B cell (primary cell): Measurements from ENCODE around the gene BICDL2. TPM values are rescaled to one million over a fixed set of nuclear protein-coding genes. Genes with fewer than 3 reads are reported as not detected.

Experiments
- ATAC-seq: fragments of 200-7000 bp; cut with Tn5 transposase; one replicate; pipeline ENCODE4 v1.10.0; 2021; ENCODE audit warnings: low read depth, mild to moderate bottlenecking, moderate number of reproducible peaks, moderate library complexity
- CTCF ChIA-PET: fragments of 350-600 bp; sonication (Branson Sonifier 250); formaldehyde crosslinking; loops from one replicate; lab custom pipeline; 2021; ENCODE audit warnings: antibody characterized with exemption, inconsistent platforms; lab: Charles Lee
- POLR2A ChIA-PET: fragments of 350-600 bp; sonication (Branson Sonifier 250); formaldehyde crosslinking; loops from one replicate; lab custom pipeline; 2021; ENCODE audit warnings: antibody characterized with exemption; lab: Charles Lee
- DNase-seq: peaks from one replicate; pipeline ENCODE4 v3.0.0; 2013
- H2AFZ ChIP-seq: 2 replicates; pipeline ENCODE4 v1.6.1; 2012; ENCODE audit warnings: mild to moderate bottlenecking, low read depth, low read length; ENCODE audit not compliant: insufficient read depth, poor library complexity, severe bottlenecking
- H3K27ac ChIP-seq, 2 donors: 1 replicate in 1 of 2; 2 replicates in 1 of 2; pipeline ENCODE4 v1.5.1; 2012 to 2013; ENCODE audit warnings: low read length in 2 of 2, mild to moderate bottlenecking in 2 of 2, moderate library complexity in 1 of 2
- H3K27me3 ChIP-seq, 4 experiments: fragments of 200-600 bp in 1 of 4; sonication (generic) in 1 of 4; replicated peaks in 1 of 4; 1 replicate in 2 of 4; 2 replicates in 2 of 4; pipeline versions ENCODE4 v1.6.1 to v1.7.0; 2013 to 2016; ENCODE audit warnings: low read length in 3 of 4, mild to moderate bottlenecking in 2 of 4, mixed read lengths in 1 of 4, moderate library complexity in 1 of 4; ENCODE audit not compliant: insufficient read depth in 4 of 4, control insufficient read depth in 3 of 4; ENCODE audit errors: control extremely low read depth in 1 of 4
- H3K36me3 ChIP-seq, 2 experiments: replicated peaks in 1 of 2; 1 replicate in 1 of 2; 2 replicates in 1 of 2; pipeline versions ENCODE4 v1.6.1 to v1.7.1; 2013; ENCODE audit warnings: low read length in 1 of 2; ENCODE audit not compliant: insufficient read depth in 2 of 2, control insufficient read depth in 1 of 2; ENCODE audit errors: control extremely low read depth in 1 of 2, extremely low read depth in 1 of 2
- H3K4me1 ChIP-seq, 2 donors: fragments of 200-600 bp in 1 of 2; sonication (generic) in 1 of 2; 1 replicate in 1 of 2; 2 replicates in 1 of 2; pipeline versions ENCODE4 v1.5.1 to v1.6.1; 2013 to 2017; ENCODE audit warnings: low read length in 2 of 2; ENCODE audit not compliant: control insufficient read depth in 2 of 2, insufficient read depth in 2 of 2
- H3K4me2 ChIP-seq: replicated peaks from 2 replicates; pipeline ENCODE3; 2012; ENCODE audit warnings: mild to moderate bottlenecking, low read depth, low read length; ENCODE audit not compliant: poor library complexity, severe bottlenecking
- H3K4me3 ChIP-seq, 5 experiments: fragments of 200-600 bp in 1 of 5; sonication (generic) in 1 of 5; 1 replicate in 3 of 5; 2 replicates in 2 of 5; pipeline versions ENCODE4 v1.5.1 to v1.7.0; 2011 to 2016; ENCODE audit warnings: low read length in 4 of 5, mild to moderate bottlenecking in 4 of 5, low read depth in 2 of 5, control low read depth in 1 of 5, moderate library complexity in 1 of 5; ENCODE audit not compliant: insufficient read depth in 1 of 5; ENCODE audit errors: control extremely low read depth in 1 of 5, extremely low read depth in 1 of 5
- H3K79me2 ChIP-seq: fragments of 200-600 bp; sonication (generic); one replicate; pipeline ENCODE4 v1.6.0; 2016; ENCODE audit warnings: low read length; ENCODE audit not compliant: control insufficient read depth, insufficient read depth
- H3K9ac ChIP-seq: fragments of 200-600 bp; sonication (generic); 2 replicates; pipeline ENCODE4 v1.6.1; 2017; ENCODE audit warnings: mild to moderate bottlenecking, low read length, moderate library complexity
- H3K9me3 ChIP-seq, 3 donors: one replicate each; pipeline versions ENCODE4 v1.6.1 to v1.7.1; 2013; ENCODE audit warnings: low read length in 2 of 3; ENCODE audit not compliant: control insufficient read depth in 2 of 3, insufficient read depth in 1 of 3; ENCODE audit errors: control extremely low read depth in 1 of 3
- H4K20me1 ChIP-seq: 2 replicates; pipeline ENCODE4 v1.6.0; 2012; ENCODE audit warnings: mild to moderate bottlenecking, low read length; ENCODE audit not compliant: insufficient read depth, control insufficient read depth, poor library complexity, severe bottlenecking
- H3K27ac Mint-ChIP-seq: one replicate; pipeline ENCODE4 v1.8.0; 2021; ENCODE audit warnings: mixed read lengths
- H3K27me3 Mint-ChIP-seq: one replicate; pipeline ENCODE4 v1.8.0; 2021; ENCODE audit warnings: mixed read lengths
- H3K4me1 Mint-ChIP-seq: one replicate; pipeline ENCODE4 v1.8.0; 2021; ENCODE audit warnings: mixed read lengths
- H3K4me3 Mint-ChIP-seq: one replicate; pipeline ENCODE4 v1.8.0; 2021; ENCODE audit warnings: mixed read lengths
- H3K9me3 Mint-ChIP-seq: one replicate; pipeline ENCODE4 v1.8.0; 2022; ENCODE audit warnings: mixed read lengths; ENCODE audit not compliant: insufficient read depth
- EZH2 ChIP-seq: IDR thresholded peaks from 2 replicates; pipeline ENCODE4 v1.6.1; 2012; ENCODE audit warnings: borderline replicate concordance, low read depth, mild to moderate bottlenecking, moderate library complexity, low read length; ENCODE audit not compliant: insufficient read depth, poor library complexity, severe bottlenecking
- WGBS: methylation state at CpG from one replicate; pipeline ENCODE4 v1.1.5; 2013; ENCODE audit warnings: missing lambda C conversion rate; ENCODE audit not compliant: insufficient coverage; 5-methylcytosine and 5-hydroxymethylcytosine counted together
- intact Hi-C: fragments of 100-400 bp; cut with micrococcal nuclease; formaldehyde crosslinking; loops from one replicate; pipeline ENCODE4 v1.10.0; 2022
- polyA plus RNA-seq: library from polyadenylated mRNA; depleted of rRNA; stranded (reverse); fragments of >200 nt; gene quantifications from 2 replicates; pipeline ENCODE4 v1.2.3, GENCODE V29; 2012
- total RNA-seq, 2 donors: library from RNA; stranded (reverse); fragments of 120-200 nt in 1 of 2; gene quantifications; 1 replicate in 1 of 2; 2 replicates in 1 of 2; pipeline versions ENCODE4 v1.2.3 to v1.2.4, GENCODE V29; 2013 to 2022
- TF ChIP-seq, protein P1 (sequence below): fragments of 200-600 bp; IDR thresholded peaks from one replicate; pipeline ENCODE4 v1.8.0; 2022; ENCODE audit warnings: antibody characterized with exemption, mild to moderate bottlenecking

Gene BICDL2
- total and polyA plus RNA-seq, 2 donors (not counting 1 experiment from before 2014, with no cell fraction given), result 0.20 TPM; not detected in 1

DNA sequence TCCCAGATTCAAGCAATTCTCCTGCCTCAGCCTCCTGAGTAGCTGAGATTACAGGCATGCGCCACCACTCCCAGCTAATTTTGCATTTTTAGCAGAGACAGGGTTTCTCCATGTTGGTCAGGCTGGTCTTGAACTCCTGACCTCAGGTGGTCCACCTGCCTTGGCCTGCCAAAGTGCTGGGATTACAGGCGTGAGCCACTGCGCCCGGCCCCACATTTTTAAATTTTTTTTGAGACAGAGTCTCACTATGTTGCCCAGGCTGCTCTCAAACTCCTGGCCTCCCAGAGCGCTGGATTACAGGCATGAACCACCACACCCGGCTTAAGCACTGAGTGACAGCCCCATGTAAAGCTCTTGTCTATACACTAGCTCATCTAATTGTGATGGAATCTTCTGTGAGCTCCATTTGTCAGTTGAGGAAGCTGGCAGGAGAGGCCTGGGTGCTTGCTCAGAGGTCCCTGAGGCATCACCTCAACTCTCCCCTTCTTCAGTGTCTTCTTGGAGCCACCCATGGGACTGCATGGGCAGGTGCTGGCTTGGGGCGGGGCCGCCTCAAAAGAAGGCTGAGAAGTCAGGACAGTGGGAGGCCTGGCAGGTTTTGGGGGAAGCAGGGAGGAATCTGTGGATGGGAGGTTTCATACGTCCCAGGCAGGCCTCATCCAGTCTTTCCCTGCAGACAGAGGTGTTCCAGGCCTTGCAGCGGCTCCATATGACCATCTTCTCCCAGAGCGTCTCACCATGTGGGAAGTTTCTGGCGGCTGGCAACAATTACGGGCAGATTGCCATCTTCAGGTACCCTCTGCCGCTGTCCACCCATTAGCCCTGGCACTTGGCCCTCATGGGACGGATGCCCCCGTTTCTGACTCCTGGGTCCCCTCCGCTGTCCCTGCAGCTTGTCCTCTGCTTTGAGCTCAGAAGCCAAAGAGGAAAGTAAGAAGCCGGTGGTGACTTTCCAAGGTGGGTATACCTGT, 11.4 kb downstream of the BICDL2 start:
- ChIA-PET POLR2A (interaction anchor here (0.5 to 0.8 kb wide), 4 partner anchors 34 to 594 kb away, joined by 3 to 6 read pairs (median 4); partner anchors contain the start of gene IL32), CTCF (interaction anchor here (0.9 to 6.9 kb wide), 7 partner anchors 8 to 128 kb away, joined by 3 to 213 read pairs (median 8); no protein-coding TSS in a partner anchor)
- intact Hi-C loops, result loop anchor here (10.0 kb wide), 2 partner anchors 259 to 1721 kb away; partner anchors contain the start of genes UBE2I and ZNF263
- TF ChIP-seq EZH2, result no peak
- TF ChIP-seq, protein P1, sequence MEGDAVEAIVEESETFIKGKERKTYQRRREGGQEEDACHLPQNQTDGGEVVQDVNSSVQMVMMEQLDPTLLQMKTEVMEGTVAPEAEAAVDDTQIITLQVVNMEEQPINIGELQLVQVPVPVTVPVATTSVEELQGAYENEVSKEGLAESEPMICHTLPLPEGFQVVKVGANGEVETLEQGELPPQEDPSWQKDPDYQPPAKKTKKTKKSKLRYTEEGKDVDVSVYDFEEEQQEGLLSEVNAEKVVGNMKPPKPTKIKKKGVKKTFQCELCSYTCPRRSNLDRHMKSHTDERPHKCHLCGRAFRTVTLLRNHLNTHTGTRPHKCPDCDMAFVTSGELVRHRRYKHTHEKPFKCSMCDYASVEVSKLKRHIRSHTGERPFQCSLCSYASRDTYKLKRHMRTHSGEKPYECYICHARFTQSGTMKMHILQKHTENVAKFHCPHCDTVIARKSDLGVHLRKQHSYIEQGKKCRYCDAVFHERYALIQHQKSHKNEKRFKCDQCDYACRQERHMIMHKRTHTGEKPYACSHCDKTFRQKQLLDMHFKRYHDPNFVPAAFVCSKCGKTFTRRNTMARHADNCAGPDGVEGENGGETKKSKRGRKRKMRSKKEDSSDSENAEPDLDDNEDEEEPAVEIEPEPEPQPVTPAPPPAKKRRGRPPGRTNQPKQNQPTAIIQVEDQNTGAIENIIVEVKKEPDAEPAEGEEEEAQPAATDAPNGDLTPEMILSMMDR, result no peak
- no peak overlapping the region for H3K4me3 Mint-ChIP-seq
- H3K4me3 ChIP-seq, result no peak overlapping the region
- H3K36me3 ChIP-seq, result peaks cover 0 to 18% of the 10 kb centered on the region in 2 experiments
- no peak overlapping the region for H3K27ac ChIP-seq
- peaks cover 34% of the 10 kb centered on the region for H4K20me1 ChIP-seq
- H2AFZ ChIP-seq, result no peak overlapping the region
- H3K4me1 Mint-ChIP-seq, result peaks cover 52% of the 10 kb centered on the region
- DNase-seq (no peak), ATAC-seq (no peak)
- H3K9me3 ChIP-seq, result peaks cover 0 to 6% (median 0%) of the 10 kb centered on the region in 3 donors
- WGBS, result 98% methylated on average over 17 of the region's 18 CpGs
- peaks cover 15% of the 10 kb centered on the region for H3K79me2 ChIP-seq
- H3K27me3 Mint-ChIP-seq, result peaks cover 13% of the 10 kb centered on the region
- peaks cover 55 to 65% of the 10 kb centered on the region in 2 donors for H3K4me1 ChIP-seq
- no peak overlapping the region for H3K27ac Mint-ChIP-seq
- peaks cover 0 to 19% (median 10%) of the 10 kb centered on the region in 4 experiments for H3K27me3 ChIP-seq
- H3K9me3 Mint-ChIP-seq, result no peaks in the 10 kb centered on the region
- no peak overlapping the region for H3K4me2 ChIP-seq
- H3K9ac ChIP-seq, result no peak overlapping the region
